Activated naive CD4-positive, alpha-beta T cell treated with Interleukin-2 at 50 U/mL for 16 hours (primary cell): ENCODE data around the gene SH3TC1.

ENCODE experiments used
- DNase-seq: peaks from one replicate; pipeline ENCODE4 v3.0.0-alpha.2; 2020

Gene SH3TC1

DNA sequence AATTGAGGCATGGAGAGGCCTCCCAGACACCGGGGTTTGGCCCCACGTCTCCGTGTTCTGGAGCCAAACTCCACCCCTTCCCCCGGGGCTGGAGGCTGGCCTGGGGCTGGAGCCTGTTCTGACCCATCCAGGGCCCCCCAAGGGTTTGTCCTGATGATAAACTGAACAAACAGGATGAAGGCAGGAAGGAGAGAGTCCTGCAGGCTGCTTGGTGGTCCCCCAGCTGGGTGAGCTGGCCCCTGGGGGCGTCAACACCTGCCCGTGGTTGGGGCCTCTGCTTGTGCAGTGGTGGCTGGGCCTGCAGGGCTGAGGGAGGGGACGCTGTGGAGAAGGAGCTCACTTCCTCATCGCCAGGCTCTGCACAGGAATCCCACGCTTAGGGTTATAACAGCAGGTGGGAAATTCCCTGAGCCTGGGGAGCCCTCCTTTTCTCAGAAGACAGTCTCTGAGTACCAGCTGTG is 2.3 kb downstream of the SH3TC1 start:
- peak; percentile 59 for DNase-seq

DNA sequence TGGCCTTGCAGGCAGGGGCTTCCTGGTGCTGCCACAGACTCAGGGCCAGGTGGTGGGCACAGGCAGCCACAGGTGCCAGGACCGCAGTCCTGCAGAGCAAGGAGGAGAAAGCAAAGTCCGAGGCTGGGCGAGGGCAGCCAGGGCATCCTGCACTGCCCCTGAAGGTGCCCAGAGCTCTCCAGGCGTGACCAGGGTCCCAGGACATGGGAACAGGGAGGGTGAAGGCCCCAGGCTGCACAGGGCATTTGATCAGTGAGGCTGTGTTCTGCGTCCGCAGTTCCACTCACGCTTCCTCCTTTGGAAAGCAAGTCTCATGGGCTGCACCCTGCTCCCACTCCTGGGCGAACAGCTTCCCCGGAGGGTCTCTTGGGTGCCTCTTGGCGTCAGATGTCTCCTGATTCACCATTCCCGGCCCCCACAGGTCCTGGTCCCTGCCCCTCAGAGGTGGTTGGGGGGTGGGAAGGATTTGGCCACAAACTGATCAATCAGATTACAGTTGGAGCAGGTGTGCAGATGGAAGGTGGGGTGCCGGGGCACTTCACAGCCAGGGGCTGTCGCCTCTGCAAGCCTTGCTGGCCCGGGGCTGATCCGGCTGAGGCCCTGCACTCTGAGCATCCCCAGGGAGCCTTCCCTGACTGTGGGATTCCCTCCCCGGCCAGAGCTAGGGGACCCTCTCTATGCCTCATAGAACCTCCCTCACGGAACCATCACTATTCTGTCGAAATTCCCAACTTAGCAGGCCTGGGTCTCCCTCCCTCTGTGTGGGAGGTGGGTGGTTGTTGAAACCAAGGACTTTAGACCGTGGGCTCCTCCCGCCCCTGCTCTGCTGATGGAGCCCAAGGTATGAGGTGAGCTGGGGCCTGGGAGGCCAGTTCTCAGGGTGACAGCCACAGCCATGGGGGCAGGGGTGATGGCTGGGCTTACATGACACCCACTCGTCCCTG is 3.3 kb downstream of the SH3TC1 start:
- no peak for DNase-seq

DNA sequence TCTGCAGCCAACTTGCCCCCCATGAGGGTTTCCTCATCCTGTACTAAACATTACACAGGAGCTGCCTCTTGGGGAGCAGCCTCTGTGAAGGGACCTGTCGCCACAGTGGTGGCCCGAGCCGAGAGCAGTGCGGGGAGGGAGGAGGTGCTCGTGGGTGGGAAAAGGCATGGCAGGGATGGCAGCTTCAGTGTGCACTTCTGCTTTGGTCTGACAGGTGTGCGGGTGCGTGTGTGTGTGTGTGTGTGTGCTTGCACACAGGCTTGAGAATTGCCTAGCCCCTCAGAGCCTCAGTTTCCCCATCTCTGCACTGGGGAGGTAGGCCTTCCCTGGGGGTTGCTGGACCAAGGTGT is 3.9 kb downstream of the SH3TC1 start:
- DNase-seq = no peak

DNA sequence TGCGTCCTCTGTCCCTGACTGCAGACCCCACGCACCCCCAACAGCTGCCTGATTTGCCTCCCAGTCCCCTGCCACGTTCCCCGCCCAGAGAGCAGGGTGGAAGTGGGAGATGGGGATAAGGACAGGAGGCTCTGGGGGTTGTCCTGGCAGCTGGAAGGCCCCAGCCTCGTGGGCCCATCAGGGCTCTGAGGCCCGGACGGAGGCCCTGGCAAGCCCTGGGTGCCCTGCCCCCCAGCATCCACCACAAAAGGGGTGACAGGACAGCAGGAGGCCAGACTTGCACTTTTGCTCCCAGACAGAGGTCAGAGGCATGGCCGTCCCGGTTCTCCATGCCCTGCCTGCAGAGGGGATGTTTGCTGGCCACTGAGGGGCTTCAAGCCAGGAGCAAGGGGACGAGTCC is 4.7 kb downstream of the SH3TC1 start:
- DNase-seq = no peak

DNA sequence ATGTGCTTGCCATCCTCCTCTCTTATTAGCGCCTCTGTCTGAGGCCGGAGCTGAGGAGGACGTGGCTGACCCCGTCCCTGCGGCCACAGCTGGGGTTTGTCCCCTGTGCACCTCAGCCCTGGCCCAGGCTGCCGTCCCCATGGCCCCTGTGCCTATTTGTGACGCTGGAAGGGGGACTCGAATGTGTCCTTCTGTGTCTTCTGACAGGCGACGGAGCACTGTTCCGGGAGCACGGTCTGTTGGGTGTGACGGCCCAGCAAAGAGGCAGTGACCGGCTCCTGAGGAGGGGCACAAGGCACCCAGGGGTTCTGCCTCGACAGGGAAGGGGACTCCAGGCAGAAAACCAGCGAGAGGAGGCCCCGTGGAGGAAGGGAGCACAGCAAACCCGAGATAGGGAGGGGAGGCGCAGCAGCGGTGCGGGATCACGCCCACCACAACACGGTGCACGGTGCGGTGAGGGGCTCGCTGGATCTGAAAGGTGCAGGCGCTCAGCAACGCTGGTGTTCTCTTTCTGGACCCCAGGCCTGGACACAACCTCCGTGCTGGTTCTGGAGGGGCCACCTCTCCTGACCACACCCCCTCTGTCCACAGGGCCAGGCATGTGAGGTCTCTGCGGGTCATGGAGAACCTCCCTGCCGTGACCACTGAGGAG is 5.6 kb downstream of the SH3TC1 start:
- no peak for DNase-seq

- no peak for DNase-seq
These were observed 6.2 kb downstream of the SH3TC1 start for GRCh38 chr4:8205241-8205707.

DNA sequence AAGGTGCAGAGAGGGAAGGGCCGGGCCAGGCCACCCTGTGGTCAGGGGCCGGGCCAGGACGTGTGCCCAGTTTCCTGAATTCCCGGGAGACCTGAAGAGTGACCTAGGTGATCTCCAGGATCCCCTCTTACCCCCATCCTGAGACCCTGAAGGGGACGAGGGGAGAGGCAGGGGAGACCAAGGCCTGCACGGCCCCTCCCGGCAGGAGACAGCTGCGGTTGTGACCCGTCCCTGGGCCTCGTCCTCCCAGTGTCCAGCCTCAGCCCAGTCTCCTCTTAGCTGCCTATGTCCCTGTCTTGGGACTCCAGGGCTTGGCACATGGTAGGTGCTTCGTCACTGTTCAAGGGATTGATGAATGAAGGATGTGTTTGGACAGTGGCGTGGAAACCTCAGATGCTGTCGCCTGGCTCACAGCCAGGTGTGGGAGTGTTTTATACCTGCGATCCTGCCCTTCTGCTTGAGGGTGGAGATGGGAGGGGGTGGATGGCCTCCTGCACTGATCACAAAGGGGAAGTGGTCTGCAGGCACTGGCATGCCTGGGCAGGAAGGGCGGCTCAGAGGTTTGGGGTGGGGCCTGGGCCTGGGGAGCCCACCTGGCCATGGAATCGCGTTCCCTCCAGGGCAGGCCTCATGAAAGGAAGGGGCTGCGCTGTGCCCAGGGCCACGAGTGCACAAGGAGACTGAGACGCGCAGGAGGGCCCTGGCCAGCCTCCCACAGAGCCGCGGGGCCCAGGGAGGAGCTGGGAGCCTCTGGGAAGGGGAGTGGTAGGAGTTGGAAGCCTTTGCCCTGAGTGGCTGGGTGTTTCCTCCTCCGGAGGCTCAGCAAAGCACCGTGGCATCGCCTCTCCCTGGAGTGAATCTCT is 6.9 kb downstream of the SH3TC1 start:
- DNase-seq = no peak

DNA sequence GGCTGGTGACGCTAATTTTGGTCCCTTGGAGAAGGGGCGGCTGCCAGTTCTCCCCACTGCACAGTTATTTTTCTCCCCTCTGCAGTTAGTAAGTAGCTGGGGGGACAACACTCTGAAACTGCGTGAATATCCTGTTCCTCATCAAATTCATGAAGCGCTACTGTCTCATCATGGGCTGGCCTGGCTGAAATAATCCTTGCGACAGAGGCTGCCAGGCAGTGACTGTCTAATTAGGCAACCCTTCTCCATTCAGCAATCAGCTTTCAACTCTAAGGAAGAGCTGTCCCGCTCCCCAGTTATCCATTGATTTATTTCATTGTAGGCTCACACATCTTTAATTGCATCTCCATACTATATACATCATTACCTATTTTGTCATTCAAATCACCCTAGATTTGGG is 8.2 kb downstream of the SH3TC1 start:
- DNase-seq = no peak

DNA sequence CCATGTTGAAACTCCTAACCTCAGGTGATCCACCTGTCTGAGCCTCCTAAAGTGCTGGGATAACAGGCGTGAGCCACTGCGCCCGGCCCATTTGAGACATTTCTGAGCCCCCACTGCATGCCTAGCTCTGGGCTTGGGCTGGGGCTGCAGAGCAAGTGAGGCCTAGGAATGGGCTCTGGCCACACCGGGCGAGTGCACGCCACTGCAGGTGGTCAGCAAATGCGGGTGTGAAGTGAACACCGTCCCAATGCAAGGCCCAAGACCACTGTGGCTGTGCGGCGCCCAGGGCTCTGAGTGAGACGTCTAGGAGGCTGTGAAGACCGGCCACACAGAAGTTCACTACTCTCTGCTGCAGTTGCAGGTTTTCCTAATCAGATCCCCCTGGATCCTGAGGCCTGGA is 9.5 kb downstream of the SH3TC1 start:
- no peak for DNase-seq

GRCh38 chr4:8209181-8209874 is 10.2 kb downstream of the SH3TC1 start:
- DNase-seq = no peak

DNA sequence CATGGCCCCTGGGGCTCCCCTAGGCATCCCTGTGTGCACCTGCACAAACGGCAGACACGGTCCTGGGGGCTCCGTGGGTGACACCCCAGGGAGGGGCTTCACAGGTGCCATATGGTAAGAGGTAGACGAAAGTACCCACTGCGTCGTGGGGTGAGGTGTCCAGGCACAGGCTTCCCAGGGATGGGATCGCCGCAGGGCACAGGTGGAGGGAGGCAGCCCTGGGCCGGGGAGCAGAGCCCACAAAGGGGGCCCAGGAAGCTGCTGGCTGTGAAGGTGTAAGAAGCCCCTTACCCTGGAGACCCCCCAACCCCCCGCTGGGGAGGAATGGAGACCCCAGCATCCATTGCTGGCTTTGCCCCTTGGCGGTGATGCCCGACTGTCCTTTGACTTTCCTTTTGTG is 10.9 kb downstream of the SH3TC1 start:
- no peak for DNase-seq

- no peak for DNase-seq
These were observed 11.5 kb downstream of the SH3TC1 start for GRCh38 chr4:8210616-8211015.

DNA sequence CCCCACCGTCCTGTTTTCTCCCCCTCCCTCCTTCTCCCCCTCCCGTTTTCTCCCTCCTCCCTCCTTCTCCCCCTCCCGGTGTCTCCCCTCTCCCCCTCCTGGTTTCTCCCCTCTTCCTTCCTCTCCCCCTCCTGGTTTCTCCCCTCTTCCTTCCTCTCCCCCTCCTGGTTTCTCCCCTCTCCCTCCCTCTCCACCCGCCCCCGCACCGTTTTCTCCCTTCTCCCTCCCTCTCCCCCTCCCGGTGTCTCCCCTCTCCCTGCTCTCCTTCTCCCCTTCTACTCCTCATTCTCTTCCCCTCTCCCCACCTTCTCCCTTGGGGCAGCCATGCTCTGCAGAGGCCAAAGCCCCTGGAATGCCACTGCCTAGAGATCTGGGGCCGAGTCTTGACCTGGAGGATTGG is 12.2 kb downstream of the SH3TC1 start:
- DNase-seq = no peak

DNA sequence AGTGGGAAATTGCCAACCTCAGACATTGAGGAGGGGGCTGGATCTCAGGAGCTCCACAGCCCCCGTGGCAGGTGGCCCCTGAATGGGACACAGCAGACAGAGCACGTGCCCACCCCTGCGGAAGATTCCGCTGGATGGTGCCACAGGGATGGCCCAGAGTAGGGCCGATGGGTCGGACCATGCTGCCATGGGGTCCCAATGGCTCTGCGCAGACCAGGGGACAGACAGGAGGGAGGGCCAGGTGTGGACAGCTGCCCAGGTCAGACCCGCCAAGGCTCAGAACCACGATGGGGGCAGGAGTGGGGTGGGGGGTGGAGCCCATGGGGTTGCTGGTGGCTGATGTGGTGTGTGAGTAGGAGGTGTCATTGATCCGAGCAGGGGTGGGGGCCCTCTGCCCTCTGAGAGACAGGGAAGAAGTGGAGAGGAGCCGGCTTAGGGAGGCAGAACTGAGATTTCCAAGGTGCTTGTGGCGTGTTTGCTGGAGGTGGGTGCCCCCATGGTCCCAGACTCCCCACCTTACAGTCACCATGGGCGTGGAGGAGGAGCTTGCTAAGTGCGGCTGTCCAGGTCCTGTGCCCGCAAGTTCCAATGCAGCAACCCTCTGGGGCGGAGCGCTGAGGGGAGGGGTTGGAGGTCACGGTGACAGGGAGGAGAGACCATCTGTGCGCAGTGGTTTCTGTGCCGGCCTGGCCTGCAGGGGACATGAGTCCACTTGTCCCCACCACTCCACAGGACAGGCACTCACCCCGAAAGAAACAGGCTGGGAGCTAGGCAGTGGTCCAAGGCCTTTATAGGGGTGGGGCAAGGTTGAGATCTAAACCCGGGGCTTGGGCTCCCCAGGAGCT is 12.9 kb downstream of the SH3TC1 start:
- DNase-seq = no peak

DNA sequence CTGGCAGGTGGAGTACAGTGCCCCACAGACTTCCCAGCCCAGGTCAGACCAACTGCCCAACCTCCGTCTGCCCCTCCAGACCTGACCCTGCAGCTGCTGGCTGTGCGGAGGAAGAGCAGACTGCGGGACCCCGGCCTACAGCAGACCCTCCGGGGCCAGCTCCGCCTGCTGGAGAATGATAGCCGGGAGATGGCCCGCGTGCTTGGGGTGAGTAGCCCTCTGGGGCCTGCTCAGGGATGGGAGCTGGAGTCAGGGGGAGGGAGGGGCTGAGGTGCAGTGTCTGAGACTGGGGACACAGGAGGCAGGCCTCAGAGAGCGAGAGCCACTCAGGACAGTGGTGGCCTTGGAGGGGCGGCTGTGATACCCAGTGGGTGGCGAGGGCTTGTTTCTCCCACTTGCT is 13.5 kb downstream of the SH3TC1 start:
- DNase-seq = no peak

DNA sequence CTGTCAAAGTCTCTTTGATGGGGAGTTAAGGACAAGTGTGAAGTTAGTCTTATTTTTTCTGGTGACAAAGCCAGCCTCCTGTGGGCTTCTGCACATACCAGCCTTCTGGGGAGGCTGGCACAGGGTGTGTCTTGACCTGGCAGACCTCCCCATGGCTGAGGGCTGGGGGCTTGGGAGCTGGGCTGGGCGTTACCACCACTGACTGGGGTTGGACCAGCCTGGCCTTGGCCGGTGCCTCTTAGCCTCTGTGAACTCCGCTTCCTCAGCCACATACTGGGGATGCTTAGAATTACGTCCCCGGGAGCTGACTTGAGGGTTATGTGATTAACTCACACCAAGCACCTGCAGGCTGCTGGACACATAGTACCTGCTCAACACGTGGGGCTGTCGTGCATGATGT is 14.0 kb downstream of the SH3TC1 start:
- no peak for DNase-seq

DNA sequence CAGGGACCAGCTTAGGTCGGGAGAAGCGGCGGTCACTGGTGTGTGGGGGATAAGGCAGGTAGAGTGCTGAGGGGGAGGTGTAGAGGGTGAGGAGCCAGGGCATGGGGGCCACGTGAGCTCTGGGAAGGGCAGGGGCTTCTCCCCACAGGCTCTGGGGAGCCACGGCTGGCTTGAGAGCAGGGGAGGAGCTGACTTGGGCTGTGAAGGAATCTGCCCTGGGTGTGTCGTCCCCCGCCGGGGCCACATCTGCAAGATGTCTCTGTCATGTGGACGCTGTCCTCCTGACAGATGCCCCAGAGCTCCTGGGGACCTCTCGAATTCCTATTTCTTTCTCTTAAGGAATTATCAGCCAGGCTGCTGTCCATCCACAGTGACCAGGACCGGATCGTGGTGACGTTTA is 15.0 kb downstream of the SH3TC1 start:
- no peak for DNase-seq

DNA sequence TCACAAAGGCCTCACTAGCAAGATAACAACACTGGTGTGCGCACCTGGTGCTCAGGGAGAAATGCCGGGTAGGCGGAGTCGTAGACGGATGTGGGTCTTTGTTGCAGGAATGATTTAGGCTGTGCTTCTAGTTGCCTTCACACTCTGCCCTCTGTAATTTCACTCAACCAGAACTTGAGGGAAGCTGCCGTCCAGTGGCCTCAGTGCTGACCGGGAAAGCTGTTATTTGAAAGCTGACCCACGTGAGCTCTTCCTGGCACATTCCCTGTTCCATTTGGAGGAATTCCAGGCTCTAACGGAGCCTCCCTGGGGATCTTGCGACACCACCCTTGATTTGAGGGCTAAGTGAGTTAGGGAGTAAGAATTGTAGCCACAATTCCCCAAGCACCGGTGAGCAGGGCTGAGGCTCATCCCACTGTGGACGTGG is 15.9 kb downstream of the SH3TC1 start:
- DNase-seq = no peak

DNA sequence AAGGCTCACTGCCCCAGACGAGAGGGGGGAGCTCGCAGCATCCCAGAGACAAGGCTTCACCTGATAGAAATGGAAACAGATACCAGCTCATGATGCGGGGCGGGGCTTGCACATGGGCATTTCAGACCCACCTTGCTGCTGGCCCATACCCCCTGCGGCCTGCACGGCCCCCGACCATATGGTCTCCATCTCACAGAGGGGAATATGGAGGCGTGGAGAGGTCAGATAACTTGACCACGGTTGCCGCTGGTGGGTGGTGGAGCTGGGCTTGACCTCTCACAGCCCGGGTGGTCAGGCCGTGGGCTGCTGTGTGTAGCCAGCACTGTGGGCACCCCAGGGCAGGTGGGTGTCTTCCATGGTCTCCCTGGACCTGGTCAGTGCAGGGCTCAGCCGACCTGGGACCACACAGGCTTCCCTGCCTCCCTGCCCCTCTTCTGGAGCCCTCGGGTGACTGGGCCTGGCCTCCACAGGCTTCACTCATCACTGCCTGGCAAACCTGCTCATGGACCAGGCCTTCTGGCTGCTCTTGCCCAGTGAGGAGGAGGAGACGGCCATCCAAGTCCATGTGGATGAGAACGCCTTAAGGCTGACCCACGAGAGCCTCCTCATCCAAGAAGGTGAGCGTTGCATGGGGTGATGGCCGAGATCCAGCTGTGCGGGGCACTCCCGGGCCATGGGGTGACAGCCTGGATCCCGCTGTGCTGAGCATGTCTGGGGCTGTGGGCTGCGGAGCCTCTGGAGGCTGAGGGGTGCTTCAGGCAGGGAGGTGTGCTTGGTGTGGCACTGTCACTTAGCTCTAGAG is 16.8 kb downstream of the SH3TC1 start:
- DNase-seq = no peak

DNA sequence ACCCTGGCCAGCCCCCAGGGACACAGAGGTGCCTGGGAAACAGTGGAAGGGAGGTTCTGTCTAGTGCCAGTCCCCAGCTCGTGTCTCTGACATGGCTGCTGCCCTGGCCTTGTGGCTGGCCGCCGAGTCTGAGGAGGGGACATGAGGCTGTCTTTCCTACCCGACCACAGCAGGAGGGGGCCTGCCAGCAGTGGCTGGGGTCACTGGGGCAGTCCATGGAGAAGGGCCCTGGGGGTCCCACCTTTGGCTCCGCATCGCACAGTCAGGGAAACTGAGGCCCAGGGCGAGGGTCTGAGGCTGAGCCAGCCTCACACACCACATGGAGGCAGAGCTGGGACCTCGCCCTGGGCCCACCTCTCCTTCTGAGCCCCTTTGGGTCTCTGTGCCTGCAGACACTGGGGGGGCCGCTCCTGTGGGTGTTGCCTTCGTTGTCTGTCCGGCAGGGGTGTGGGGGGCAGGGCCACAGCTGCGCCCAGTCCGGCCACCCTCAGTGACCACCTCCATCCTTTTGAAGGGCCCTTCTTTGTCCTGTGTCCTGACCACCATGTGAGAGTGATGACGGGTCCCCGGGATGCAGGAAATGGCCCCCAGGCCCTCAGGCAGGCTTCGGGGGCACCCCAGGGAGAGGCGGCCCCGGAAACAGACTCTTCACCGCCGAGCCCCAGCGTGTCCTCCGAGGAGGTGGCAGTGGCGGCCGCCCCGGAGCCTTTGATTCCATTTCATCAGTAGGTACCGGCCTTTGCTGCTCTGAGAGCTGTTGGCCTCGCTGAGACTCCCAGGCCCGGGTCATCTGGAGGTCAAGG is 17.6 kb downstream of the SH3TC1 start:
- DNase-seq = no peak
